ENCODE measurements around the gene EMX2.

EMX2 gene

DNA sequence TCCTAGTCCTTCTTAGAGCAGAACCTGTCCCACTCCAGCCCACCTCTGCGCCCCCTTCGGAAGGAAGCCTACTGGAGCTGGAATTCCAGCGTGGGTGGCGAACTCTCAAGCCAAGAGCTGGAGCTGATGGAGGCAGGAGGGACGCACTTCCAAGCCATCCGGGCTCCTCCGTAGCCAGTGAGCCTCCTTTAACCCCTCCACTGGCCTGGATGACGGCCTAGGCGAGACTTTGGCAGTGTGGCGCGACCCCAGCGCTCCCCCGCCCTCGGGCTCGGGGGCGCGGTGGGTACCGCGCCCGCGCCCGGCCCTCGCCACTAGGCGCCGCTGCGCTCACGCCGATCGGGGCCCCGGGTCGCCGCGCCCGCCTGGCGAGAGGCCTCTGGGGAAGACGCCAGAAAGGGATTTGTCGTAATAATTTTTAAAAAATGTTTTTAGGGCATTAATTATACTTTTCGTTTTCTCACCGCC, 5.1 kb upstream of the EMX2 start:
- Histone ChIP-seq H3K4me1 (ENCODE audit: control insufficient read depth, insufficient read depth, low read length) (peaks cover 5% of the 10 kb centered on the region), H3K36me3 (ENCODE audit: control insufficient read depth in 2 of 2, insufficient read depth in 1 of 2, low read length in 2 of 2) (no peaks in the 10 kb centered on the region), H3K4me3 (ENCODE audit: low read depth, low read length) (peak overlapping the region; percentile 14; the same call in 1 of the 2 replicates), H3K27ac (ENCODE audit: extremely low read depth, low read depth, low read length) (no peak overlapping the region), H3K9me3 (ENCODE audit: control insufficient read depth, insufficient read depth, low read depth, low read length) (no peaks in the 10 kb centered on the region)
- ChIA-PET POLR2A (no interaction called here), CTCF (interaction anchor here (0.6 to 4.8 kb wide), 19 partner anchors 9 to 726 kb away, joined by 3 to 28 read pairs (median 4); no protein-coding TSS in a partner anchor)
- TF ChIP-seq ZFP37 (tag by site-specific recombination; IDR thresholded peaks at IDR 0.05): no peak
- TF ChIP-seq ZBTB7A (tag by site-specific recombination; IDR thresholded peaks at IDR 0.05; ENCODE audit: low read depth): no peak
- no peak for TF ChIP-seq MZF1 (tag by site-specific recombination; IDR thresholded peaks at IDR 0.05; ENCODE audit: borderline replicate concordance)
- TF ChIP-seq ZNF138 (tag by site-specific recombination; IDR thresholded peaks at IDR 0.05; ENCODE audit: borderline replicate concordance): no peak
- TF ChIP-seq ZBTB8A (tag by site-specific recombination; IDR thresholded peaks at IDR 0.05): no peak
- no peak for TF ChIP-seq ZNF777 (tag by site-specific recombination; IDR thresholded peaks at IDR 0.05; ENCODE audit: borderline replicate concordance)
- TF ChIP-seq ZNF140 (tag by site-specific recombination; IDR thresholded peaks at IDR 0.05): no peak
- TF ChIP-seq ZNF792 (tag by site-specific recombination; IDR thresholded peaks at IDR 0.05): no peak
- TF ChIP-seq KLF8 (tag by site-specific recombination; IDR thresholded peaks at IDR 0.05): no peak
- peak; percentile 40; the same call in 1 of the 2 replicates for TF ChIP-seq ZFHX2 (tag by site-specific recombination; conservative IDR thresholded peaks at IDR 0.05)
- no peak for TF ChIP-seq ZNF16 (tag by site-specific recombination; IDR thresholded peaks at IDR 0.05; ENCODE audit: low read depth)
- TF ChIP-seq, protein P1, sequence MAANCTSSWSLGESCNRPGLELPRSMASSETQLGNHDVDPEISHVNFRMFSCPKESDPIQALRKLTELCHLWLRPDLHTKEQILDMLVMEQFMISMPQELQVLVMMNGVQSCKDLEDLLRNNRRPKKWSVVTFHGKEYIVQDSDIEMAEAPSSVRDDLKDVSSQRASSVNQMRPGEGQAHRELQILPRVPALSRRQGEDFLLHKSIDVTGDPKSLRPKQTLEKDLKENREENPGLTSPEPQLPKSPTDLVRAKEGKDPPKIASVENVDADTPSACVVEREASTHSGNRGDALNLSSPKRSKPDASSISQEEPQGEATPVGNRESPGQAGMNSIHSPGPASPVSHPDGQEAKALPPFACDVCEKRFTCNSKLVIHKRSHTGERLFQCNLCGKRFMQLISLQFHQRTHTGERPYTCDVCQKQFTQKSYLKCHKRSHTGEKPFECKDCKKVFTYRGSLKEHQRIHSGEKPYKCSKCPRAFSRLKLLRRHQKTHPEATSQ (tag by site-specific recombination; IDR thresholded peaks at IDR 0.05): no peak
- TF ChIP-seq PRDM4 (tag by site-specific recombination; IDR thresholded peaks at IDR 0.05): no peak
- TF ChIP-seq EGR2 (tag by site-specific recombination; IDR thresholded peaks at IDR 0.05; ENCODE audit: low read depth): 0 out of 2 replicates have a peak, but pooled peaks have one; percentile 23
- TF ChIP-seq, protein P2, sequence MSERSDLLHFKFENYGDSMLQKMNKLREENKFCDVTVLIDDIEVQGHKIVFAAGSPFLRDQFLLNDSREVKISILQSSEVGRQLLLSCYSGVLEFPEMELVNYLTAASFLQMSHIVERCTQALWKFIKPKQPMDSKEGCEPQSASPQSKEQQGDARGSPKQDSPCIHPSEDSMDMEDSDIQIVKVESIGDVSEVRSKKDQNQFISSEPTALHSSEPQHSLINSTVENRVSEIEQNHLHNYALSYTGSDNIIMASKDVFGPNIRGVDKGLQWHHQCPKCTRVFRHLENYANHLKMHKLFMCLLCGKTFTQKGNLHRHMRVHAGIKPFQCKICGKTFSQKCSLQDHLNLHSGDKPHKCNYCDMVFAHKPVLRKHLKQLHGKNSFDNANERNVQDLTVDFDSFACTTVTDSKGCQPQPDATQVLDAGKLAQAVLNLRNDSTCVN (tag by site-specific recombination; optimal IDR thresholded peaks at IDR 0.05): peak; percentile 28
- no peak for TF ChIP-seq HOXD13 (CRISPR knock-in tag; IDR thresholded peaks at IDR 0.05; ENCODE audit: borderline replicate concordance)
- TF ChIP-seq ZNF280C (tag by site-specific recombination; IDR thresholded peaks at IDR 0.05): no peak
- TF ChIP-seq OVOL3 (tag by site-specific recombination; IDR thresholded peaks at IDR 0.05): no peak

All from HEK293 (cell line).